Stimulated activated CD8-positive, alpha-beta memory T cell treated with anti-CD3 and anti-CD28 coated beads, Interleukin-2, amount 100 ng/mL, for 48 hours (primary cell): ENCODE data around the gene GALR3.
"Not testable (repeated sequence)": the region's sequence is repeated elsewhere in the genome, so short reads cannot be mapped to it uniquely, and the experiment has no call there.

Experiments used
- DNase-seq, 2 donors: peaks; one replicate each; pipeline ENCODE4 v3.0.0-alpha.2; 2020; ENCODE audit warnings: low read depth in 2 of 2

GALR3 gene, protein sequence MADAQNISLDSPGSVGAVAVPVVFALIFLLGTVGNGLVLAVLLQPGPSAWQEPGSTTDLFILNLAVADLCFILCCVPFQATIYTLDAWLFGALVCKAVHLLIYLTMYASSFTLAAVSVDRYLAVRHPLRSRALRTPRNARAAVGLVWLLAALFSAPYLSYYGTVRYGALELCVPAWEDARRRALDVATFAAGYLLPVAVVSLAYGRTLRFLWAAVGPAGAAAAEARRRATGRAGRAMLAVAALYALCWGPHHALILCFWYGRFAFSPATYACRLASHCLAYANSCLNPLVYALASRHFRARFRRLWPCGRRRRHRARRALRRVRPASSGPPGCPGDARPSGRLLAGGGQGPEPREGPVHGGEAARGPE

DNA sequence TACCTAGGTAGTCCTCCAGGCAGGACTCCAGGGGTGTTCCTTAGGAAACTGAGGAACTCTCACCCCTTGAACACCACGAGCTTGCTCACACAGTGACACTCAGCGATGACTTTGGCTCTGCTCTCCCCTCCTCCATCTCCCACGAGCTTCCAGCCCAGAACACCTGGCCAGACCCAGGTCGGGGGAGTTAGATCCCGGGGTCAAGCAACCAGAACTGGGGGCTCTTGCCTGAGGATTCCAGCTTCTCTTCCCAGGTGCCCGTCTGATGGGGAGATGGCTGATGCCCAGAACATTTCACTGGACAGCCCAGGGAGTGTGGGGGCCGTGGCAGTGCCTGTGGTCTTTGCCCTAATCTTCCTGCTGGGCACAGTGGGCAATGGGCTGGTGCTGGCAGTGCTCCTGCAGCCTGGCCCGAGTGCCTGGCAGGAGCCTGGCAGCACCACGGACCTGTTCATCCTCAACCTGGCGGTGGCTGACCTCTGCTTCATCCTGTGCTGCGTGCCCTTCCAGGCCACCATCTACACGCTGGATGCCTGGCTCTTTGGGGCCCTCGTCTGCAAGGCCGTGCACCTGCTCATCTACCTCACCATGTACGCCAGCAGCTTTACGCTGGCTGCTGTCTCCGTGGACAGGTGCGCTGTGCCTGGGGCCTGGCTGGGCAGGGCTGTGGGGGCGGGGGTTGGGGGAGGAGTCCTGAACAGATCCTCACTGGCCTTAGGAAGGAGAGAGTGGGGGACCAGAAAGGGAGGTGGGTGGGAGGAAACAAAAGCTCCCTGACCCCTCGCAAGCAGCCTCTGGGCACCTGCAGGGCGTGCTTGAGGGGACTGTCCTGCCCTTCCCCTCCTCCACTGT lies at the start of gene GALR3:
Gene GALR3, plus strand, starts transcription at position 249 of the 852 bp plus-strand sequence. Its CDS starts 25 bp downstream, at position 274.
- DNase-seq: no peak

DNA sequence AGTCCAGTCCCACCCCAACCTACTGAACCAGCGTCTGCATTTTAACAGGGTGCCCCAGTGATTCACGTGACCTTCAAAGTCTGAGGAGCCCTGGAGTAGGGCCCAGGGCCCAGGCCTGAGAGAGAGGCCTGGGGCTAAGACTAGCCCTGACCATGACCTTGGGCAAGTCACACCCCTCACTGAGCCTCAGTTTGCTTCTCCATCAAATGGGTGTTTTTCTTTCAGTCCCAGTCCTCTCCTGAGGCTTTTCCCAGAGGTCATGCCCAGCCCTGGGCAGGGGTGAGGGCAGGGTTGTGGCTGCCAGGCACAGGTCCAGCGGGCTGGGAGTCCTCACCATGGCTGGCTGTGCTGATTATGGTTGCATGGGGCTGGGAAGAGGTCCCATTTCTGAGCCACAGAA lies 48.5 kb upstream of the GALR3 start:
- DNase-seq: no peak

DNA sequence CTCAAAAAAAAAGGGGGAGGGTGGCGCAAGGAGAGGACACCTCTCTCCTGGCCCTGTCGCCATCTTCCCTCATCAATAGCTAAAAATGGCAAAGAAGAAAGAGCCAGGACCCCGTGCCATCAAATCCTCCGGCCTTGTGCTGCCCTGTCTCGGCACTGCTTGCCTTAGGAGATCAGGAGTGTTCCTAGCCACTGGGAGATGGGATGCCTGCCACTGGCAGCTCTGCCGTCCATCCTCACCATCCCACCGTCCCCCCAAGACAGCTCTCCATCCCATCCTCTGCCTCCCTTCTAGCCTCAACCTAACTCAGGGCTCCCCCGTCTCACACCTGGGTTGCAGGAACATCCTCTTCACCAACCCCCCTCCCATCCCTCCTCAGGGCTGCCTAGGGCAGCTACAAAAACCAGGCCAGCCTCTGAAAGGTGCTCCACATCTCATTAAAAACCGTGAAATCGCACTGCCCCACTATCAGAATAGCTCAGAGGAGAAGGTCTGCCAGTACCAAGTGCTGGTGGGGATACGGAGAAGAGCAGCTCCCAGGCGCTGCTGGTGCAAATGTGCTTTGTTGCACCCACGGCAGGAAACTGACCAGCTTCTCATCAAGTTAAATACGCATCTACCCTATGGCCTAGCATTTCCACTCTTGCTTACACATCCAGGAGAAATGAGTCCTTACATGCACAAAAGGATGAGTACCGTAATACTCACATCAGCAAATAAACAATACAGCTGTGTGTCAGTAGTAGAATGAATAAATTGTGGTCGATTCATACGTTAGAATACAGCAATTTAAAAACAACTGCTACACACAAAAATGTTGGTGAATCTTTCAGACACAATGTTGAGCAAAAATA lies 47.2 kb upstream of the GALR3 start:
- DNase-seq: no peak

DNA sequence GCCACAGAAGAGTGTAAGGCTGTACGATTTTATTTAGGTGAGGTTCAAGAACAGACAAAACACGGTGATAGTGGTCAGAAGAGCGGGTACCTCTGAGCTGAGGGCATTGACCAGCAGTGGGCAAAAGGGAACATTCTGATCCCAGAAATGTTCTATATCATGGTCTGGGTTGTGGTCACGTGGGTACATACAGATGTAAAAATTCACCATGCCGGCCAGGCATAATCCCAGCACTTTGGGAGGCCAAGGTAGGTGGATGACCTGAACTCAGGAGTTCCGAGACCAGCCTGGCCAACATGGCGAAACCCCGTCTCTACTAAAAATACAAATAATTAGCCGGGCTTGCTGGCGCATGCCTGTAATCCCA lies 46.6 kb upstream of the GALR3 start:
- no peak for DNase-seq

DNA sequence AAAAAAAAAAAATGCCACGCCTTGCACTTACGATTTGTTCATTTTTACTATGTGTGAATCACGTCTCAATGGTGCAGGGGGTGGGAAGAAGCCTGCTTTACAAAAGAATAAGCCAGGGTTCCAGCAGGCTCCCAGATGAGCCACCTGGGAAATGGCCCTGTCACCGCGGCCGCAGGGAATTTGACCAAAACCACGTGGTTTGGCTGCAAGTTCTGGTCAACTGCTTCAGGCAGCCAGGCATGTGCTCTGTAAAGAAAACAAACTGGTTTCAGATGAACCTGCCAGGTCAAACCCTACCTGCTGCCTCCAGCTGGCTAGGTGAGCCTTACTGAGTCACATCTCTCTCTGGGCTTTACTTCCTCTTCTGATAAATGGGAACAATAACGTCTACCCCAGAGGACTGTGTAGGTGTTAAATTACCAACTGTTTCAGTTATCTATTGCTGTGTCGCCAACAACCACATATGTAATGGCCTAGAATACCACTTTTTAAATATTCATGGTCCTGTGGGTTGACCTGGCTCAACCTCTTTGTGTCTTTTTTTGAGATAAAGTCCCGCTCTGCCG lies 46.0 kb upstream of the GALR3 start:
- DNase-seq: no peak

DNA sequence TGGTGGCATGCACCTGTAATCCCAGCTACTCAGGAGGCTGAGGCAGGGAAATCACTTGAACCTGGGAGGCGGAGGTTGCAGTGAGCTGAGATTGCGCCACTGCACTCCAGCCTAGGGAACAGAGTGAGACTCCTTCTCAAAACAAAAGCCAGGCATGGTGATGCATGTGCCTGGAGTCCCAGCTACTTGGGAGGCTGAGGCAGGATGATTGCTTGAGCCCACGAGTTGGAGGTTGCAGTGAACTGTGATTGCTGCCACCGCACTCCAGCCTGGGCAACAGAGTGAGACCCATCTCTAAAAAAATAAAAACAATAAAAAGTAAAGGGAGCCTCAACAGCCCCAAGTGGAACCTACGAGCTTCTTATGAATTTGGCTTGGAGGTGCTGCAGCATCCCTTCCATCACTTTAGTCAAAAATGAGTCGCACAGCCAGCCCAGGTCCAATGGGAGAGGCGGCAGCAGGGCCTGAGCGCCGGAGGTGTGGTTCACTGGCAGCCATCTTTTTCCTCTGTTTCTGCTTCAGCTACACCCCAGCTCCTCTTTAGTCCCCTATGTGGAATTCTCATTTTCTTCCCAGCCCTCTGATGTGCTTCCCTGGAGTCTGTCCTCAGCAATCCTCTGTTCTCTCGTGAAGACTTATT lies 44.7 kb upstream of the GALR3 start:
- DNase-seq: no peak

DNA sequence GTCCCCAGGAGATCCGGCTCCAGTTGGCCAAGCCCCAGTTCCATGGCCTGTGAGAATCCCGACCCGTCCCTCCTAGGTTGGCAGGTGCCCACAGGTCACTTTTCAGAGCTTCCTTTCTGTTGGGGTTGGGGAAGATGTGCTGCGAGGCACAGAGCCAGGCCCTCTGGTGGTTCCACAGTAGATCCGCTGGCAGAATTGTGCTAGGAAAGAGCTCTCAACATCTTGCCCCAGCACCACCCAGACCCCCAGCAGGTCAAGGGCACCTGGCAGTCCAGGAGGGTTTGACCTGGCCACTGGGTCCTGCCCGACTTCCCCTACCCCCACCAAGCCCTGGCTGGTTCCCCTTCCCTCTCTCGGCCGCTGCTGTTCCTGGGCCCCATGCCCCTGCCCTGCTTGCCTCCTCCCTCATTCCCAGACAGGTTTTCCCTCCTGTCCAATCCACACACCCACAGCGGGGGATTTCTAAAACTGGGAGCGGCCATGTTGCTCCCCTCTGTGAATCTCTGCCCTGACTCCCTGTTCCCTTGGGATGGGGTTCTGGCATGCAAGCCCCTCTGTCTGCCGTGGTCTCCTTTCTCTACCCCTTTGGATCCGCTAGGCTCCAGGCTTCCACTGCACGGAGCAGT lies 41.6 kb upstream of the GALR3 start:
- DNase-seq: no peak

DNA sequence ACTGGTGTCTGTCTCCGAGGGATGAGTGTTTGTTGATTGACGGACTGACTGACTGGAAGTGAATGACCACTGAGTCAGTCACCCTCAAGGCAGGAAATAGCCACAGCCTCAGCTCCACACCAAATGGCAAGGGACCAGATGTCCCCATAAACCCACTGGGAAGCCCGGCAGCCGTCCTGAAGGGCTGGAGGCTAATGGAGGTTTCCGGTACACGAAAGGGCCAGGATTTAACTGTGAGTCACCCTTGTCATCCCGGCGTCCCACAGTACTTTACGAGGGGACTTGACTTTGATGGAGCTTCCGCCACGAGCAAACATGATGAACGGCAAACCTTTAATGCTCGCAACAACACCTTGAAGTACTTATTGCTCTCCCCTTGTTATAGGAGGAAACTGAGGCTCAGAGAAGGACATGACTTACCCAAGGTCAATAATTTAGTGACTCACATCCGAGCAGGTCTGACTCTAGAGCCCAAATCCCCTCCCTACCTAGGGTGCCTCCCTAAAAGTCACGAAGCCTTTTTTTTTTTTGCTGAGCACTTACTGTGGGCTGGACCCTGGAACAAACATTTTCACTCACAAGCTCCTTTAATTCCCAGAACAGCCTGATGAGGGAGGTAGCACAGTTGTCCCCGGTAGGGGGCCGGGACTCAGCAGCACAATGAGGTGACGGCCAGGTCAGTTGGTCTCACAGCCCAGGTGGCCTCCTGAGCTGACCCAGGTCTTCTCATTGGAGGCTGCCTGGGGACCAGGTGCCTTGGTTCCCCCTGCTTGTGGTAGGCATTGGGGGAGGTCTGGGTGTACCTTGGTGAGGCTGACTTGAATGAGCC lies 40.6 kb upstream of the GALR3 start:
- no peak for DNase-seq

DNA sequence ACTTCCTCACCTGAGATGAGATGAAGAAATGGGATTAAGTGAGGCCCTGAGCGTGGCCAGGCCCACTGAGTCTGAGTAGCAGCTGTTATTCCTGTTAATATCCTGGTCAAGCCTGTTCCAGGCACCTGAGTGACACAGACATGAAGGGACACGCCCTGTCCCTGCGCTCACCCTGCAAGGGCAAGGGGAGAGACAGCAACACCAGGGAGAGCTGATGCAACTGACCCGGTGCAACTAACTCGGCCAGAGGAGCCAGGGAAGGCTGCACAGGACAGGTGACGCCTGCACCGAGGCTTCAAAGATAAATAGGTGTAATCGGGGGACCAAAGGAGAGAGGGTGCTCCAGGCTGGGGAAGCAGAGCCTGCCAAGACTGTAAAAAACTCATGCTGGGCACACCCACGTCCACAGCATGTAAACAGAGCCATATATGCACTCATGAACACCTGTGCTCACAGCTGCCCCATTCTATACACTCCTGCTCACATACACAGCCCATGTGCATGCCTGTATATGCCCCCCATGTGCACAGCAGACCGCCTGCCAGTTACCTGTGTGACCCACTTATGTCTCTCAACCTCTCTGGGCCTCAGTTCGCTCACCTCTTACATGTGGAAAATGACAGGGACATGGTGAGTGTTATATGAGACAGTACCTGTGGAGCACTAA lies 38.2 kb upstream of the GALR3 start:
- DNase-seq: no peak

DNA sequence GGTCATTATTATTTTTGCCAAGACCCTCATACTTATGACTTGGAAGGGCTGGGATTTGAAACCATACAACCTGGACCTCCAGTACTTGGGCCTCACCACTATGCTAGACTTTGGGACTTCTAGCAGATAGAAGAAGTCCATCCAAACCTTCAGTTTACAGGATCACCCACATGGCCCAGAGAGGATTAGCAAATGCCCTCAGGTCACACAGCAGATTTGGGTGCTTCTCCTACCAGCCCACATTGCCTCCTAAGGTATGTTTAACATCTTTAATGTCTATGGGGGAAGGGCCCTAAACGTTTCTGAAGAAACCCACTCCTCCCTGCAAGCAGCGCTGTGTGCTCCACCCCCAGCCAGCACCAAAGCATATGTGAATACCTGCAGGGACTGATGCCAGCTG lies 32.9 kb upstream of the GALR3 start:
- no peak for DNase-seq

DNA sequence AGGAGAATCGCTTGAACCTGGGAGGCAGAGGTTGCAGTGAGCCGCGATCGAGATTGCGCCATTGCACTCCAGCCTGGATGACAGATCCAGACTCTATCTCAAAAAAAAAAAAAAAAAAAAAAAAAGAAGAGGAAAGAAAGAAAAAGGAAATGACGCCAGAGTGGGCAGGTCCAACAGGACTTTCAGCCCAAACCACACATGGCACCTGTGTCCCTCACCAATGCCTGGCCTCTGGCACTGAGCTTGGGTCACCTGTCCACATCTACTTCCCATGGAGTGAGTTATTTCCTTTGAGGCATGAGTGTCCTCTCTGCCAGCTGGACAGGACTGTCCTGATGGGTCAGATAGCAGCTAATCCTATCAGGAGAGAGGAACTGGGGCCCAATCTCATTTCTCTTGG lies 30.7 kb upstream of the GALR3 start:
- no peak for DNase-seq

DNA sequence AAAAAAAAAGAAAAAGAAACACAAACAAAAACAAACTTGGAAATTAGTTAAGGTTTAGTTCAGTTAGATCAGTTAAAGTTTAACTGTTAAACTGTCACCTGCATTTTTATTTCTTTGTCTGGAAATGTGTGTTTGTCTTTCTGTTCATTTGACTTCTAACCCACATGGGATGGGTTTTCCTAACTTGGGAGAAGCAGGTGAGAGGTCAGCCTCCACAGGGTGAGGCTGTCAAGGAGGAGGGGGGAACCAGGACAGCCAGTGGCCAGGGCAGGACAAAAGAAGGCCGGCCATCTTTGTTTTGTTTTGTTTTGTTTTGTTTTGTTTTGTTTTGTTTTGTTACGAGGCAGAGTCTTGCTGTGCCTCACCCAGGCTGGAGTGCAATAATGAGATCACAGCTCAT lies 28.8 kb upstream of the GALR3 start:
- no peak for DNase-seq

DNA sequence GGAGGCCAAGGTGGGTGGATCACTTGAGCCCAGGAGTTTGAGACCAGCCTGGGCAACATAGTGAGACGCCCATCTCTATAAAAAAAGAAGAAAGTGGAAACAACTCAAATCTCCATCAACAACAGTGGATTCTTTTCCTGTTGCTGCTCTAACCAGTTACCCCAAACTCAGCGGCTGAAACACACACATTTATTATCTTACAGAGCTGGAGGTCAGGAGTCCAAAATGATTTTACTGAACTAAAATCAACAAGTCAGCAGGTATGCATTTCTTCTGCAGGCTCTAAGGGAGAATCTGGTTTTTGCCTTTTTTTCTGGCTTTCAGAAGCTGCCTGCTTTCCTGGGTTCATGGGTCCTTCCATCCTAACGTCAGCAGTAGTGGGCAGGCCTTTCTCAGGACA lies 27.1 kb upstream of the GALR3 start:
- no peak for DNase-seq

DNA sequence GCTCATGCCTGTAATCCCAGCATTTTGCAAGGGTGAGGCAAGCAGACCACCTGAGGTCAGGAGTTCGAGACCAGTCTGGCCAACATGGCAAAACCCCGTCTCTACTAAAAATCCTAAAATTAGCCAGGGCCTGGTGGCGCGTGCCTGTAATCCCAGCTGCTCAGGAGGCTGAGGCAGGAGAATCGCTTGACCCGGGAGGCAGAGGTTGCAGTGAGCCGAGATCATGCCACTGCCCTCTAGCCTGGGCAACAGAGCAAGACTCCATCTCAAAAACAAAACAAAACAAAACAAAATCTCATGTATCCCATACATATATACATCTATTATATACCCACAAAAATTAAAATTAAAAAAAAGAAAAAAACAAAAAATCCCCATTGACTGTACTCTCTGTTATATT lies 25.9 kb upstream of the GALR3 start:
- DNase-seq: not testable (repeated sequence)

DNA sequence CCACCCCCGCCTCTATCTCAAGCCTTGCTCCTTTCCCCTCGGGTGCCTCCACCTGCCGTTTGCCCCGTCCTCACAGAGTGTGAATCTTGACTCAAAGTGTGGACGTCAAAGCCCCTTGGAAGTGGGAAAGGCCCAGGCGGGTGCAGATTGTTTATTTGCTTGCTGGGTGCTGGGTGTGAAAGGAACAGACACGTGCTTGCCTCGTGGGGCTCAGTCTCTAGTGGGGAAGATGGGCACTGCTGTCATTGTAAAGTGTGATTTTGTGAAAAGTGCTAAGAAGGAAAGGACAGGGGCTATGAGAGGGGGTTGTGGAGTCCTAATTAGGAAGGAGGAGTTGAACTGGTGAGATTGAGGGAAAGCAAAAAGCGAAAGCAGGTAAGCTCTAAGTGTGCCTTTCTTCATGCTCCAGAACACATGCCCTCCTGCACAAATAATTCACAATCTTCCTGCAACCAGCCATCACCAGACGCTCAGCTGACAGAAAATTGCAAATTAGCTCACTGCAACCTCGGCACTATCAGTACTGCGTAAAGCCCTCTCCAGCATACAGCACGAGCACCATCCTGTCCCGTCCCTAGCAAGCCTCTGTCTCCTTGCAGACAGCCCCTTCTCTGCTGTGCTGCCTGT lies 25.2 kb upstream of the GALR3 start:
- no peak for DNase-seq

DNA sequence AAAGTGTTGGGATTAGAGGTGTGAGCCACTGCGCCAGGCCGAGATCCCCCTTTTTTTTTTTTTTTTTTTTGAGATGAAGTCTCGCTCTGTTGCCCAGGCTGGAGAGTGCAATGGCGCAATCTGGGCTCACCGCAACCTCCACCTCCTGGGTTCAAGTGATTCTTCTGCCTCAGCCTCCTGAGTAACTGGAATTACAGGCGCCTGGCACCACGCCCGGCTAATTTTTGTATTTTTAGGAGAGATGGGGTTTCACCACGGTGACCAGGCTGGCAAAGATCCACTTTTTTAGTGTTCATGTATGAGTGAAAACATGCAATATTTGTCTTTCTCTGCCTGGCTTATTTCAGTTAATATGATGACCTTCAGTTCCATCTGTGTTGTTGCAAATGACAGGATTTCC lies 23.2 kb upstream of the GALR3 start:
- not testable (repeated sequence) for DNase-seq

DNA sequence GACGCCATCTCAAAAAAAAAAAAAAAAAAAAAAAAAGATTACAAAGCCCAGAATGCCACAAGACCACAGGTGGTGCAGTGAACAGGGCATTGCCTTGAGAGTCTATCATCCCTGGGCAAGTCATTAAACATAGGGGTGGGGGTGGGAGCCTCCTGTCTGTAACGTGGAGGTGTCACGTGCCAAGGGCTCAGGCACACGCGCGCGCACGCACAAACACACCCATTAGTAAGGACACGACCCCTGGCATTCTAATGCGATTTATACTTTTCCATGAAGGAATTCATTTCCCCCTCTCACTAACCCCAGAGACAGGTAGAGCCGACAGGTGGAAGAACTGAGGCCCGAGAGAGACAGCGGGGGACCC lies 21.3 kb upstream of the GALR3 start:
- DNase-seq: no peak

DNA sequence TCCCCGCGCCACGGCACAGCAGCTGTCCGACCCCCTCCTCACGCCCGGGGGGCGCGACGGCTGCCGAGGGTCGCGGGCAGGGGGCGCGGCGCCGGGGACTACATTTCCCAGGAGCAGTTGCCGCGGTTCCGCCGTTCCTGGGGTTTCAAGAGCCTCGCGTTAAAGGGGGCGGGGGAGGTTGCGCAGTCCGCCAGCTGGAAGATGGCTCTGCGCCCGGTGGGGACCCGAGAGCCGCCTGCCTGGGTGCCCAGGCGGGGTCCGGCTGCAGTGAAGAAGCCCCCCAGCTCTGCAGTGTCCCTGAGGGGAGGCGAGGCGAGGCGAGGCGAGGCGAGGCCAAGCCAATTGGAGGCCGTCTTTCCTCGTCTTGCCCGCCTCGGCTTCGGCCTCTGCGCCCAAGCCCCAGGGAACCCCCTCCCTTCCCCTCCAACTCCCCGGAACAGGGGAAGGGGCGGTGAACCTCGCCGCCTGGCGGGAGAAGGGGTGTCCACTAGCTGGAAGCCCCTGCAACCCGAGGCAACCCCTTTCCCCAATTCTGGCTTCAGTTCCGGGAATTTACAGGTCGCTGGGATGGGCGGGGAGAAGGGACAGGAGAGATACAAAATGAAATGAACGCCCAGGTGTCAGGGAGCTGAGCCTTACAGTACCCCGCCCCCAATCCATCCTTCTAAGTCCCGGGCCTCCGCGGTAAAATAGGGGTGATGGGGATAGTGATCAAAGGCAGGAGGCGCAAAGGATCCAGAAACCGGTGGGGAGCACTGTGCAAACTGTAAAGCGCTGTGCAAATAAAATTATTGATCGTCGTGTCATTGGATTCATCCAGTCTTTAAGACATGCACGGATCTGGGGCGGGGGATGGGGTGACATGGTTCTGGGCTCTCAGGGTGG lies 20.6 kb upstream of the GALR3 start:
- DNase-seq: no peak
